ENCODE data around the gene OR10A3.

OR10A3 gene

DNA sequence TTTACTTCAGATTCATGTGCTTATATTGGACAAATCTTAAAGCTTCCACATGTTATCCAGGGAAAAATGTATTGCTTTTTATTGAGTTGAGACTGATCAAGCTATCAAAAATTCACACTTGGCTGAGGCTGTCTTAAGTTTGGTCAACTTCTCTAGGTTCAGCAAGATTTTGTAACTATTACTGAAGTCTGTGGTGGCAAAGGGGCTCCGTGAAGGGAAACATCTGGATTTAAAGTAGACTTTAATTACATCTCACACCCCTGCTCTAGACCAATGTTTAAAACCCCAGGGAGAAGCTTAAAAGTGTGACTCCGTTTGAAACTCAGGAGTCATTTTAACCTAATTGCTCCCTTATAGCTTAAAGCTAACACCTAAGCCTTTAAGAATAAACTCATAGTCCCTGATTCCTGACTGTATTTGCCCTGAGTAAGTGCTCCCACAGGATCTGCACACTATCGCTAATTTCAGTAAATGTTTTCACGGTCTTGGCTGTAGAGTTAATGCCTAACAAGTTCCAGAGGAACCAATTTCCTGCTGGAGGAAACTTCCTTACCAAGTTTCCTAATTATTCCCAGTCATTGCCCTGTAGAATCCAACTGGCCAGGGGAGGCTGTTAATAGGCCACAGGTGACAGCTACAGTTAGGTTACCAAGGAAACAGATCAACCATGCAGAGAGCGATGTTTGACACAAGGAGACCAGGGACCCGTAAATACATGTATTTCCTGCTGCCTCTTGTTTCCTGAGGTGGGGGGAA, 50.9 kb downstream of the OR10A3 start:
- DNase-seq = no peak

DNA sequence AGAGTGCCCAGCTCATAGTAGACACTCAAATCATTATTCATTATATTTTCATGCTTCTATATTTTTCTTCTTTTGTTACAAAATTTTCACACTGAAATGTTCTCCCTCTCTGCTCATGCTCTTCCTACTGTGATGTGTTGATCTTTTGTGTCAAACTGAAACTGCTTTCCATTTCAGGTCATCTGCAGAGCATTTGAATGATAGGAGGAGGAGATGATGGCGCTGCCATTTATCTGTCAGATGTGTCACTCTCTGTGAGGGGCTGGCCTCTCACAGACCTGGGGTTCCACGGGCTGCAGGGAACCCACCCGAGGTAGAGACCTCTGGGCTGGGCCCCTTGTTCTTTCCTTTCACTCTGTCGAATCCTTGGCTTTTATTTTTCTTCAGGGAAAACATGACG, 51.5 kb downstream of the OR10A3 start:
- DNase-seq = no peak
